ENCODE results near the gene PLXNA4.

DNA sequence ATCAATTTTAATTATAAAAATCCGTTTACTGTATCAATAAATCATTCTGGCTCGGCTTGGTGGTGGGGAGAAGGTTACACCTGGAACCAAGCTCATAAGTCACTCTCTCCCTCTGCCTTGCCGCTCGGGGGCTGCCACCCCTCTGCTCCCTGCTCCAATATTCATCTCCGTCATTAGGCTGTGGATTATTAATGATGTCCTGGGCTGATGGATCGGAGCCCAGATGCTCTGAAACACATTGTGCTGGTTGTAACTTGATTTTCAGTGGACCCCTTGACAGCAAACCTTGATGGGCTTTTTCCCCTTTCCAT is 314.2 kb downstream of the PLXNA4 start:
- TF ChIP-seq, protein P1, sequence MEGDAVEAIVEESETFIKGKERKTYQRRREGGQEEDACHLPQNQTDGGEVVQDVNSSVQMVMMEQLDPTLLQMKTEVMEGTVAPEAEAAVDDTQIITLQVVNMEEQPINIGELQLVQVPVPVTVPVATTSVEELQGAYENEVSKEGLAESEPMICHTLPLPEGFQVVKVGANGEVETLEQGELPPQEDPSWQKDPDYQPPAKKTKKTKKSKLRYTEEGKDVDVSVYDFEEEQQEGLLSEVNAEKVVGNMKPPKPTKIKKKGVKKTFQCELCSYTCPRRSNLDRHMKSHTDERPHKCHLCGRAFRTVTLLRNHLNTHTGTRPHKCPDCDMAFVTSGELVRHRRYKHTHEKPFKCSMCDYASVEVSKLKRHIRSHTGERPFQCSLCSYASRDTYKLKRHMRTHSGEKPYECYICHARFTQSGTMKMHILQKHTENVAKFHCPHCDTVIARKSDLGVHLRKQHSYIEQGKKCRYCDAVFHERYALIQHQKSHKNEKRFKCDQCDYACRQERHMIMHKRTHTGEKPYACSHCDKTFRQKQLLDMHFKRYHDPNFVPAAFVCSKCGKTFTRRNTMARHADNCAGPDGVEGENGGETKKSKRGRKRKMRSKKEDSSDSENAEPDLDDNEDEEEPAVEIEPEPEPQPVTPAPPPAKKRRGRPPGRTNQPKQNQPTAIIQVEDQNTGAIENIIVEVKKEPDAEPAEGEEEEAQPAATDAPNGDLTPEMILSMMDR (IDR thresholded peaks at IDR 0.05 in 8 of 11, conservative IDR thresholded peaks at IDR 0.05 in 3 of 11) = no peak
- TF ChIP-seq POLR2A (IDR thresholded peaks at IDR 0.05) = no peak
- TF ChIP-seq POLR2AphosphoS5 (IDR thresholded peaks at IDR 0.05) = no peak
